Measurements from ENCODE around the gene UTP18. TPM values are rescaled to one million over a fixed set of nuclear protein-coding genes. Genes with fewer than 3 reads are reported as not detected.
A peak's percentile ranks its signal among the peaks of the same experiment; 100 is the strongest.
"Not testable (repeated sequence)": the region's sequence is repeated elsewhere in the genome, so short reads cannot be mapped to it uniquely, and the experiment has no call there.

The UTP18 gene
- total RNA-seq, 1 experiment from 2014 or later, result 95.1 TPM

- H3K9me3 ChIP-seq (replicated peaks), result no peaks in the 10 kb centered on the region
- no peak overlapping the region for H3K27ac ChIP-seq
- peaks cover 11% of the 10 kb centered on the region for H3K4me1 ChIP-seq (replicated peaks)
- H3K27me3 ChIP-seq (replicated peaks), result no peaks in the 10 kb centered on the region
- H3K36me3 ChIP-seq, result peaks cover 87% of the 10 kb centered on the region
- H3K4me3 ChIP-seq, result no peak overlapping the region
- no peak for DNase-seq (ENCODE audit: low read depth in 1 of 2, low spot score in 2 of 2)
Observed at GRCh38 chr17:51270636-51271035, 10.3 kb downstream of the UTP18 start.

- Histone ChIP-seq H3K27ac (no peak overlapping the region), H3K4me1 (replicated peaks) (peaks cover 16% of the 10 kb centered on the region), H3K36me3 (peaks cover 87% of the 10 kb centered on the region), H3K9me3 (replicated peaks) (no peaks in the 10 kb centered on the region), H3K4me3 (no peak overlapping the region), H3K27me3 (replicated peaks) (no peaks in the 10 kb centered on the region)
- no peak for DNase-seq (ENCODE audit: low read depth in 1 of 2, low spot score in 2 of 2)
Observed at GRCh38 chr17:51272812-51273211, 12.5 kb downstream of the UTP18 start.

- H3K4me3 ChIP-seq, result no peak overlapping the region
- H3K27ac ChIP-seq, result peak overlapping the region; percentile 45
- peaks cover 16% of the 10 kb centered on the region for H3K4me1 ChIP-seq (replicated peaks)
- peaks cover 88% of the 10 kb centered on the region for H3K36me3 ChIP-seq
- no peaks in the 10 kb centered on the region for H3K9me3 ChIP-seq (replicated peaks)
- no peaks in the 10 kb centered on the region for H3K27me3 ChIP-seq (replicated peaks)
- peak in 1 of 2 experiments; percentile 59 for DNase-seq (ENCODE audit: low read depth in 1 of 2, low spot score in 2 of 2)
Observed at GRCh38 chr17:51275381-51275780, 15.0 kb downstream of the UTP18 start.

GRCh38 chr17:51279183-51279582 is 18.8 kb downstream of the UTP18 start:
- H3K9me3 ChIP-seq (replicated peaks), result no peaks in the 10 kb centered on the region
- H3K36me3 ChIP-seq, result peaks cover 78% of the 10 kb centered on the region
- H3K27ac ChIP-seq, result no peak overlapping the region
- no peak overlapping the region for H3K4me3 ChIP-seq
- DNase-seq (ENCODE audit: low read depth in 1 of 2, low spot score in 2 of 2), result no peak
- no peaks in the 10 kb centered on the region for H3K27me3 ChIP-seq (replicated peaks)
- peaks cover 16% of the 10 kb centered on the region for H3K4me1 ChIP-seq (replicated peaks)

GRCh38 chr17:51287412-51287811 is 27.1 kb downstream of the UTP18 start:
- no peaks in the 10 kb centered on the region for H3K27me3 ChIP-seq (replicated peaks)
- no peak overlapping the region for H3K27ac ChIP-seq
- no peaks in the 10 kb centered on the region for H3K9me3 ChIP-seq (replicated peaks)
- no peak overlapping the region for H3K4me3 ChIP-seq
- no peak for DNase-seq (ENCODE audit: low read depth in 1 of 2, low spot score in 2 of 2)
- peaks cover 84% of the 10 kb centered on the region for H3K36me3 ChIP-seq
- no peaks in the 10 kb centered on the region for H3K4me1 ChIP-seq (replicated peaks)

- Histone ChIP-seq H3K27me3 (replicated peaks) (no peaks in the 10 kb centered on the region), H3K9me3 (replicated peaks) (no peaks in the 10 kb centered on the region), H3K4me1 (replicated peaks) (no peaks in the 10 kb centered on the region), H3K36me3 (peaks cover 86% of the 10 kb centered on the region), H3K4me3 (no peak overlapping the region), H3K27ac (no peak overlapping the region)
- DNase-seq (ENCODE audit: low read depth in 1 of 2, low spot score in 2 of 2), result no peak
Observed at GRCh38 chr17:51289696-51290111, 29.4 kb downstream of the UTP18 start.

- DNase-seq (ENCODE audit: low read depth in 1 of 2, low spot score in 2 of 2); H3K9me3 ChIP-seq (replicated peaks); H3K4me3 ChIP-seq; H3K27ac ChIP-seq; H3K27me3 ChIP-seq (replicated peaks); H3K4me1 ChIP-seq (replicated peaks): not testable (repeated sequence)
- peaks cover 70% of the 10 kb centered on the region for H3K36me3 ChIP-seq
Observed at GRCh38 chr17:51294338-51294737, 34.0 kb downstream of the UTP18 start.

- Histone ChIP-seq H3K27me3 (replicated peaks) (no peaks in the 10 kb centered on the region), H3K4me3 (no peak overlapping the region), H3K27ac (no peak overlapping the region), H3K9me3 (replicated peaks) (no peaks in the 10 kb centered on the region), H3K4me1 (replicated peaks) (no peaks in the 10 kb centered on the region), H3K36me3 (peaks cover 29% of the 10 kb centered on the region)
- DNase-seq (ENCODE audit: low read depth in 1 of 2, low spot score in 2 of 2), result peak in 1 of 2 experiments; percentile 36
Observed at GRCh38 chr17:51298508-51299371, 38.4 kb downstream of the UTP18 start.

- no peak for DNase-seq (ENCODE audit: low read depth in 1 of 2, low spot score in 2 of 2)
- Histone ChIP-seq H3K4me1 (replicated peaks) (no peaks in the 10 kb centered on the region), H3K9me3 (replicated peaks) (no peaks in the 10 kb centered on the region), H3K27ac (no peak overlapping the region), H3K27me3 (replicated peaks) (no peaks in the 10 kb centered on the region), H3K4me3 (no peak overlapping the region), H3K36me3 (peaks cover 26% of the 10 kb centered on the region)
Observed at GRCh38 chr17:51299859-51300258, 39.5 kb downstream of the UTP18 start.

- Histone ChIP-seq H3K9me3 (replicated peaks) (no peaks in the 10 kb centered on the region), H3K36me3 (no peaks in the 10 kb centered on the region), H3K4me3 (no peak overlapping the region), H3K27me3 (replicated peaks) (no peaks in the 10 kb centered on the region; the same call in 1 of the 2 replicates), H3K27ac (no peak overlapping the region), H3K4me1 (replicated peaks) (no peaks in the 10 kb centered on the region)
- DNase-seq (ENCODE audit: low read depth in 1 of 2, low spot score in 2 of 2), result no peak
Observed at GRCh38 chr17:51305182-51305581, 44.8 kb downstream of the UTP18 start.

GRCh38 chr17:51312003-51312402 is 51.7 kb downstream of the UTP18 start:
- not testable (repeated sequence) for DNase-seq (ENCODE audit: low read depth in 1 of 2, low spot score in 2 of 2); H3K9me3 ChIP-seq (replicated peaks); H3K4me1 ChIP-seq (replicated peaks); H3K27ac ChIP-seq; H3K27me3 ChIP-seq (replicated peaks); H3K36me3 ChIP-seq; H3K4me3 ChIP-seq

GRCh38 chr17:51319186-51319585 is 58.8 kb downstream of the UTP18 start:
- DNase-seq (ENCODE audit: low read depth in 1 of 2, low spot score in 2 of 2), result no peak
- Histone ChIP-seq H3K4me1 (replicated peaks) (no peaks in the 10 kb centered on the region), H3K27ac (no peak overlapping the region), H3K9me3 (replicated peaks) (no peaks in the 10 kb centered on the region), H3K4me3 (no peak overlapping the region), H3K27me3 (replicated peaks) (no peaks in the 10 kb centered on the region), H3K36me3 (no peaks in the 10 kb centered on the region)

GRCh38 chr17:51322390-51323029 is 62.2 kb downstream of the UTP18 start:
- Histone ChIP-seq H3K27ac (no peak overlapping the region), H3K4me3 (no peak overlapping the region), H3K27me3 (replicated peaks) (no peaks in the 10 kb centered on the region), H3K4me1 (replicated peaks) (no peaks in the 10 kb centered on the region), H3K9me3 (replicated peaks) (no peaks in the 10 kb centered on the region), H3K36me3 (no peaks in the 10 kb centered on the region)
- DNase-seq (ENCODE audit: low read depth in 1 of 2, low spot score in 2 of 2), result no peak

- H3K4me1 ChIP-seq (replicated peaks), result no peaks in the 10 kb centered on the region
- H3K27me3 ChIP-seq (replicated peaks), result no peaks in the 10 kb centered on the region
- no peaks in the 10 kb centered on the region for H3K9me3 ChIP-seq (replicated peaks)
- H3K27ac ChIP-seq, result no peak overlapping the region
- no peak overlapping the region for H3K4me3 ChIP-seq
- H3K36me3 ChIP-seq, result no peaks in the 10 kb centered on the region
- no peak for DNase-seq (ENCODE audit: low read depth in 1 of 2, low spot score in 2 of 2)
Observed at GRCh38 chr17:51325471-51325870, 65.1 kb downstream of the UTP18 start.

All from SJSA1 (cell line).